WTC11 (cell line): ENCODE results near the gene MBD2. TPM values are rescaled to one million over a fixed set of nuclear protein-coding genes. Genes with fewer than 3 reads are reported as not detected.

Experiments
- E2F5 ChIP-seq: sonication (generic); formaldehyde crosslinking; IDR thresholded peaks from 2 replicates; pipeline ENCODE4 v1.8.1; 2022; ENCODE audit warnings: mild to moderate bottlenecking, moderate library complexity, missing genetic modification reagents
- ESRRA ChIP-seq: sonication (generic); formaldehyde crosslinking; IDR thresholded peaks from 2 replicates; pipeline ENCODE4 v1.8.1; 2022; ENCODE audit warnings: mild to moderate bottlenecking, missing genetic modification reagents, borderline replicate concordance
- PREB ChIP-seq: sonication (generic); formaldehyde crosslinking; IDR thresholded peaks from 2 replicates; pipeline ENCODE4 v1.8.1; 2022; ENCODE audit warnings: mild to moderate bottlenecking, missing genetic modification reagents, moderate library complexity, borderline replicate concordance
- TCF7 ChIP-seq: sonication (generic); formaldehyde crosslinking; IDR thresholded peaks from 2 replicates; pipeline ENCODE4 v1.8.0; 2022; ENCODE audit warnings: mild to moderate bottlenecking, low read depth, missing genetic modification reagents, moderate library complexity
- ZNF416 ChIP-seq: fragments of 250-450 bp; sonication (Bioruptor Pico); IDR thresholded peaks from 2 replicates; pipeline ENCODE4 v1.9.0; 2021; ENCODE audit warnings: mild to moderate bottlenecking, inconsistent platforms
- ZSCAN18 ChIP-seq: fragments of 250-450 bp; sonication (Bioruptor Pico); IDR thresholded peaks from 2 replicates; pipeline ENCODE4 v2.1.2; 2022; ENCODE audit warnings: mild to moderate bottlenecking, moderate library complexity
- total RNA-seq: library from RNA; stranded (reverse); gene quantifications from 3 replicates; pipeline ENCODE4 v1.2.3, GENCODE V29; 2021

Gene MBD2
- total RNA-seq, 1 experiment from 2014 or later: 42.7 TPM

- TF ChIP-seq PREB (CRISPR knock-in tag) (no peak), ESRRA (CRISPR knock-in tag) (no peak), ZSCAN18 (no peak), E2F5 (CRISPR knock-in tag) (no peak), ZNF416 (CRISPR knock-in tag) (no peak), TCF7 (no peak)
These were observed 122.3 kb downstream of the MBD2 start (continued) for GRCh38 chr18:54102123-54102522.

Other genes starting within 250 kb of the MBD2 start
- gene POLI, start 44.8 kb upstream of the MBD2 start, total RNA-seq: 41.6 to 52.0 TPM (median 43.8 TPM) in 3 replicates
- 0.23 TPM in 1 of 3 replicates, not detected in the others for gene STARD6, start 133.2 kb upstream of the MBD2 start, total RNA-seq
- gene C18orf54, start 133.2 kb upstream of the MBD2 start, total RNA-seq: 32.8 to 38.2 TPM (median 37.3 TPM) in 3 replicates